ENCODE results near the gene CDHR2. TPM values are rescaled to one million over a fixed set of nuclear protein-coding genes. Genes with fewer than 3 reads are reported as not detected.

CDHR2 gene
- total RNA-seq, 1 donor = not detected

- no peak overlapping the region for H3K4me3 ChIP-seq (ENCODE audit: low read depth, low read length)
- DNase-seq (ENCODE audit: low read depth) = no peak
Measured at GRCh38 chr5:176642675-176643490, 93.7 kb downstream of the CDHR2 start.

GRCh38 chr5:176643491-176644219, 94.5 kb downstream of the CDHR2 start:
- DNase-seq (ENCODE audit: low read depth) = no peak
- no peak for TF ChIP-seq CTCF (IDR thresholded peaks at IDR 0.05; ENCODE audit: insufficient read depth, low read depth, low read length)
- no peak overlapping the region for H3K4me3 ChIP-seq (ENCODE audit: low read depth, low read length)

More at GRCh38 chr5:176642675-176643490, 93.7 kb downstream of the CDHR2 start:
- TF ChIP-seq CTCF (IDR thresholded peaks at IDR 0.05; ENCODE audit: insufficient read depth, low read depth, low read length) = no peak

GRCh38 chr5:176644294-176644693, 95.2 kb downstream of the CDHR2 start:
- DNase-seq (ENCODE audit: low read depth) = no peak
- no peak overlapping the region for H3K4me3 ChIP-seq (ENCODE audit: low read depth, low read length)
- TF ChIP-seq CTCF (IDR thresholded peaks at IDR 0.05; ENCODE audit: insufficient read depth, low read depth, low read length) = no peak

GRCh38 chr5:176644878-176645670, 95.9 kb downstream of the CDHR2 start:
- DNase-seq (ENCODE audit: low read depth) = no peak

More at GRCh38 chr5:176644878-176645670, 95.9 kb downstream of the CDHR2 start:
- H3K4me3 ChIP-seq (ENCODE audit: low read depth, low read length) = no peak overlapping the region
- TF ChIP-seq CTCF (IDR thresholded peaks at IDR 0.05; ENCODE audit: insufficient read depth, low read depth, low read length) = no peak

Small RNA genes lying within 50 kb of the gene (small RNA-seq; reads per million reads assigned to genes)
- not detected for gene MIR4281
- not detected for gene RF00019
- not detected for gene RN7SL684P

Other genes with a start within 250 kb of the CDHR2 start
- 65.4 and 107 TPM in 2 replicates for gene KIAA1191, start 187.6 kb upstream of the CDHR2 start, total RNA-seq
- gene ARL10, start 183.9 kb upstream of the CDHR2 start, total RNA-seq = 13.4 and 17.7 TPM in 2 replicates
- gene NOP16, start 160.7 kb upstream of the CDHR2 start, total RNA-seq = 9.3 and 13.8 TPM in 2 replicates
- gene HIGD2A, start 160.6 kb upstream of the CDHR2 start, total RNA-seq = 19.0 and 33.5 TPM in 2 replicates
- 86.3 and 118 TPM in 2 replicates for gene CLTB, start 132.8 kb upstream of the CDHR2 start, total RNA-seq
- gene FAF2, start 101.0 kb upstream of the CDHR2 start, total RNA-seq = 37.0 and 59.2 TPM in 2 replicates
- gene RNF44, start 11.9 kb upstream of the CDHR2 start, total RNA-seq = 2.6 and 4.3 TPM in 2 replicates
- gene GPRIN1, start 60.8 kb downstream of the CDHR2 start, total RNA-seq = 2.6 and 3.5 TPM in 2 replicates
- not detected in 2 replicates for gene SNCB, start 81.2 kb downstream of the CDHR2 start, total RNA-seq
- gene EIF4E1B, start 81.3 kb downstream of the CDHR2 start, total RNA-seq = not detected in 2 replicates
- gene TSPAN17, start 98.1 kb downstream of the CDHR2 start, total RNA-seq = 34.5 and 38.0 TPM in 2 replicates